ENCODE data around the gene THSD7A.

THSD7A gene

GRCh38 chr7:11768263-11768662 is 63.7 kb downstream of the THSD7A start:
- FAIRE-seq: no peak
- DNase-seq (ENCODE audit: insufficient read length): no peak
- TF ChIP-seq POLR2A (IDR thresholded peaks at IDR 0.05; ENCODE audit: low read depth, low read length) (no peak), POLR2AphosphoS5 (IDR thresholded peaks at IDR 0.05; ENCODE audit: low read depth, low read length) (no peak), TAF1 (IDR thresholded peaks at IDR 0.05; ENCODE audit: borderline replicate concordance, low read depth, low read length) (no peak)

DNA sequence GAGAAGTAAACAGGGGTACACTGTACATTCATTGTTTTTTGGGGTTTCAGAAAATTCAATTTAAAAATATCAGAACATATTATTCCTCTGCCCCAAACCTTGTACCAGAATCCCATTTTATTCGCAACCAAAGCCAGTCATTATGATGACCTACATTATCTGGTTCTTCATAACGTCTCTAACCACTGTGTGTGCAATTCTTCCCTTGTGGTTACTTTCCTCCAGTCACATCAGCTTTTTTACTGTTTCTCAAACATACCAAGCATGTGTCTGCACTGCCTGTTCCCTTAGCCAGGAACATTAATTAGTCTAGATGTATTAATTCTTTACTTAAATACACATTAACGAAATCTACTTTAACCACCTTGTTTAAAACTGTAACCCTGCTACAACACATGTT is 64.8 kb downstream of the THSD7A start:
- FAIRE-seq (no peak), DNase-seq (ENCODE audit: insufficient read length) (no peak)
- TF ChIP-seq TAF1 (IDR thresholded peaks at IDR 0.05; ENCODE audit: borderline replicate concordance, low read depth, low read length) (no peak), POLR2A (IDR thresholded peaks at IDR 0.05; ENCODE audit: low read depth, low read length) (no peak), POLR2AphosphoS5 (IDR thresholded peaks at IDR 0.05; ENCODE audit: low read depth, low read length) (no peak)

GRCh38 chr7:11760372-11760771 is 71.6 kb downstream of the THSD7A start:
- TF ChIP-seq POLR2A (IDR thresholded peaks at IDR 0.05; ENCODE audit: low read depth, low read length): no peak
- no peak for TF ChIP-seq POLR2AphosphoS5 (IDR thresholded peaks at IDR 0.05; ENCODE audit: low read depth, low read length)
- no peak for TF ChIP-seq TAF1 (IDR thresholded peaks at IDR 0.05; ENCODE audit: borderline replicate concordance, low read depth, low read length)
- FAIRE-seq: no peak
- no peak for DNase-seq (ENCODE audit: insufficient read length)

GRCh38 chr7:11758627-11759111 is 73.3 kb downstream of the THSD7A start:
- TF ChIP-seq TAF1 (IDR thresholded peaks at IDR 0.05; ENCODE audit: borderline replicate concordance, low read depth, low read length): no peak
- no peak for TF ChIP-seq POLR2AphosphoS5 (IDR thresholded peaks at IDR 0.05; ENCODE audit: low read depth, low read length)
- no peak for TF ChIP-seq POLR2A (IDR thresholded peaks at IDR 0.05; ENCODE audit: low read depth, low read length)
- DNase-seq (ENCODE audit: insufficient read length) (no peak), FAIRE-seq (no peak)

- TF ChIP-seq POLR2AphosphoS5 (IDR thresholded peaks at IDR 0.05; ENCODE audit: low read depth, low read length) (no peak), TAF1 (IDR thresholded peaks at IDR 0.05; ENCODE audit: borderline replicate concordance, low read depth, low read length) (no peak), POLR2A (IDR thresholded peaks at IDR 0.05; ENCODE audit: low read depth, low read length) (no peak)
- DNase-seq (ENCODE audit: insufficient read length) (no peak), FAIRE-seq (no peak)
These were observed 74.8 kb downstream of the THSD7A start for GRCh38 chr7:11757153-11757552.

DNA sequence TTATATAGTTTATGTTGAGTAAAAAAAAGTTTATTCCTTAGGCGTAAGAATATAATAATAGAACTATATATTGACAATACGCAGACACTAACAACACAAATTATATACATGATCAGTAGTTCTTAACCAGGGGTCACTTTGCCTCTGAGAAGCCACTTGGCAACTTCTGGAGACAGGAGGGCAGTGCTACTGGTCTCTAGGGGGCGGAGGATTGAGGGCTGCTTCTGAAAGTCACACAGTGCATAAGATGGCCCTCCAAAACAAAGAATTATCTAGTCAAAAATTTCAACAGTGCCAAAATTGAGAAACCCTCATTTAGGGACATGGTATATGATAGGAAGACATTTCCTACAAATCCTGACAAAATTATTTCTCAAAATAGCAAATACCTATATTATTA is 77.1 kb downstream of the THSD7A start:
- DNase-seq (ENCODE audit: insufficient read length): no peak
- FAIRE-seq: no peak

DNA sequence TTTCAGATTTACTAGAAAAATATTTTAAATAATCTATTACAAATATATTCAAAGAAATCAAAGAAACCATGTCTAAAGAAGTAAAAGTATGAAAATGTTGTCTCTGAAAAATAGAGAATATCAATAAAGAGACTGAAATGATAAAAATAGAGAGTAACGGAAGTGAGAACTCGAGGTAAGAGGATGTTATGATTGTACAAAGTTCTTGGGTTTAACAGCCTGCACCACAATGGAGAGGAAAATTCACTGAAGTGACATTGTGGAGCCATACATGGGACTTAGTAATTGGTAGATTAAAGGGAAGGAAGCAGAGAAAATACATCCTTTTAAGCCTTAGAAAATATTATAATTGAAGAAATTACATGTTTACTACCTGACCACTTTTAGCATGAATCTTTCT is 77.9 kb downstream of the THSD7A start:
- FAIRE-seq: no peak
- TF ChIP-seq POLR2AphosphoS5 (IDR thresholded peaks at IDR 0.05; ENCODE audit: low read depth, low read length) (no peak), TAF1 (IDR thresholded peaks at IDR 0.05; ENCODE audit: borderline replicate concordance, low read depth, low read length) (no peak), POLR2A (IDR thresholded peaks at IDR 0.05; ENCODE audit: low read depth, low read length) (no peak)
- DNase-seq (ENCODE audit: insufficient read length): no peak

More for the DNA sequence above, 77.1 kb downstream of the THSD7A start:
- no peak for TF ChIP-seq POLR2AphosphoS5 (IDR thresholded peaks at IDR 0.05; ENCODE audit: low read depth, low read length)
- TF ChIP-seq TAF1 (IDR thresholded peaks at IDR 0.05; ENCODE audit: borderline replicate concordance, low read depth, low read length): no peak
- TF ChIP-seq POLR2A (IDR thresholded peaks at IDR 0.05; ENCODE audit: low read depth, low read length): no peak

DNA sequence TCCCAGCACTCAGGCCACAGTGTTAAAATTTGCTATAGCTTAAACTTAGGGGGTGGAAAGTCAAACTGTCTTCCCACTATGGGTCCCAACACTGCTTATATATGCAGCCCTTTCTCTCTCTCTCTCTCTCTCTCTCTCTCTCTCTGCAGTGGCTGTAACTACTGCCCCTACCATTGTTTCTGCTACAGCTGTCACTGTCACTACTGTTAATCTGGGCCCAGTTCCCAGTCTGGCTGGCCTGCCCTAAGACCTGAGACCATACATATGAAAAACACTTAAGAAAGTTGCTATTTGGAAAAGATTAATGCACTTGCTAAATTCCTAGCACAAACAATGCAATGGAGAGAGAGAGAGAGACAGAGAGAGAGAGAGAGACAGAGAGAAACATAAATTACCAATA is 78.6 kb downstream of the THSD7A start:
- DNase-seq (ENCODE audit: insufficient read length) (no peak), FAIRE-seq (no peak)
- TF ChIP-seq POLR2A (IDR thresholded peaks at IDR 0.05; ENCODE audit: low read depth, low read length): no peak

DNA sequence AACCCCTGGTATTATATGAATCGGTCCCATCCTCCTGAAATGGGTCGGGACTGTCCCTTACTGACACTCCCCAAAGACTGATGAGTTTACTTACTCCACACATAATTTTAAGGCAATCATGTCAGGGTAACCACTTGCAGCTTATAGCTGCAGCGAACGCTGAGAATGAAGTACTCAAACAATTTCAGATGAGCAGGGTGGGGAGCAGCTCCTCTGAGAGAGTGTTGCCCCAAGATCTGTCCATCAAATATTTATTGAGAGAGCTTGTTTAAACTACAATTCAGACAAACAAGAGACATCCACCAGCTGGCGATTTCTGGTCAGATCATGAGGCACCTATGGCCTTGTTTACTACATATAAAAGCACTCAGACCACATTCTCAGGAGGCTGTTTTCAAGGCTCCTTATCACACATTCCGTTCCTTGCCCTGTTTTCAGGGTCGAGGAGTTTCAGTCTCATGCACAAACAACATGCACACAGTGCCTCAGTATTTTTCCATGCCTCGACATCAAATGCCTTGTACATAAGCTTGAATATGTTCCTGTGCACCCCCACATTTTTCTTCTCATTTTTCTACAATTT is 80.1 kb downstream of the THSD7A start:
- no peak for TF ChIP-seq POLR2A (IDR thresholded peaks at IDR 0.05; ENCODE audit: low read depth, low read length)
- no peak for DNase-seq (ENCODE audit: insufficient read length)
- no peak for FAIRE-seq

- no peak for FAIRE-seq
- TF ChIP-seq POLR2A (IDR thresholded peaks at IDR 0.05; ENCODE audit: low read depth, low read length): no peak
- no peak for TF ChIP-seq TAF1 (IDR thresholded peaks at IDR 0.05; ENCODE audit: borderline replicate concordance, low read depth, low read length)
- no peak for TF ChIP-seq POLR2AphosphoS5 (IDR thresholded peaks at IDR 0.05; ENCODE audit: low read depth, low read length)
- DNase-seq (ENCODE audit: insufficient read length): no peak
These were observed 80.7 kb downstream of the THSD7A start for GRCh38 chr7:11751315-11751714.

DNA sequence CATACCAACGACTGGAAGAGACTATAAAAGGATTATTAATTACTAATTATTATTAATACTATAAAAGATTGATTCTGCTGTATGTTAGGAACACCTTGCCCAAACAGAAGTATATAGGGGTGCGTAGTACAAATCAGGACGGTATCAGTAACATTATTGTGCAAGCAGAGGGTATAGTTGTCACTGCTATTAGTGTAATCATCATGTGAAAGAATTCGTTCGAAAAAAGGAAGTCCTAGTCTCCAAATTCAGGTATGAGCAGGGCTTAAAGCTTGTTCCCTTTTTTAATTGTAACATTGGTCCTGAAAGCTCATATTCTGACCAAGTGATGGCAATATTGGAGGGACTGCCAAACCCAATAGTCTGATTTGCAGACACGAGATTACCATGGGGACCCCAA is 81.8 kb downstream of the THSD7A start:
- FAIRE-seq (no peak), DNase-seq (ENCODE audit: insufficient read length) (no peak)
- TF ChIP-seq TAF1 (IDR thresholded peaks at IDR 0.05; ENCODE audit: borderline replicate concordance, low read depth, low read length) (no peak), POLR2AphosphoS5 (IDR thresholded peaks at IDR 0.05; ENCODE audit: low read depth, low read length) (no peak), POLR2A (IDR thresholded peaks at IDR 0.05; ENCODE audit: low read depth, low read length) (no peak)

- FAIRE-seq: no peak
- TF ChIP-seq POLR2A (IDR thresholded peaks at IDR 0.05; ENCODE audit: low read depth, low read length) (no peak), TAF1 (IDR thresholded peaks at IDR 0.05; ENCODE audit: borderline replicate concordance, low read depth, low read length) (no peak), POLR2AphosphoS5 (IDR thresholded peaks at IDR 0.05; ENCODE audit: low read depth, low read length) (no peak)
- no peak for DNase-seq (ENCODE audit: insufficient read length)
These were observed 82.4 kb downstream of the THSD7A start for GRCh38 chr7:11749629-11750028.

DNA sequence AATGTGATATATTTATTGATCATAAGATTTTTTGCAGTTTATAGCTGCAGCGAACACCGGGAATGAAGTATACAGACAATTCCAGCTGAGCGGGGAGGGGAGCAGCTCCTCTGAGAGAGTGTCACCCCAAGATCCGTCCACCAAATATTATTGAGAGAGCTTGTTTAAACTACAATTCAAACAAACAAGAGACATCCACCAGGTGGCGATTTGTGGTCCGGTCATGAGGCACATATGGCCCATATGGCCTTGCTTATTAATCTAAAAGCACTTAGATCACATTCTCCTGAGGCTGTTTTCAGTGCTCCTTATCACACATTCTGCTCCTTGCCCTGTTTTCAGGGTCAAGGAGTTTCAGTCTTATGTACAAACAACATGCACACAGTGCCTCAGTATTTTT is 83.1 kb downstream of the THSD7A start:
- FAIRE-seq: peak; percentile 81
- no peak for DNase-seq (ENCODE audit: insufficient read length)
- TF ChIP-seq POLR2A (IDR thresholded peaks at IDR 0.05; ENCODE audit: low read depth, low read length) (no peak), TAF1 (IDR thresholded peaks at IDR 0.05; ENCODE audit: borderline replicate concordance, low read depth, low read length) (no peak), POLR2AphosphoS5 (IDR thresholded peaks at IDR 0.05; ENCODE audit: low read depth, low read length) (no peak)

All from GM12892 (cell line).